ENCODE data around the gene CYGB.

Gene CYGB

DNA sequence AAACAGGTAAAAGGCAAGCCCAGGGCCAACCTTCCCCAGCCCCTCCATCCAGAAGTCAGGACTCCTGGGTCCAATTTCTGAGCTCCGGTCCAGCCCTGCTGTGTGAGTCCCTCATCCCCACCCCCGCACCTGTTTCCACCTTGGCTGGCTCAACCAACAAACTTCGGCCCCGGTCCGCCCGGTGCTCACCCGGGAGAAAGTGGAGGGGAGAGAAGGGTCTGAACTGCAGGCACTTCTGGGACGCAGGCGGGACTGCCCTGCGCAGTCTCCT is 36.8 kb downstream of the CYGB start:
- no peak for DNase-seq (ENCODE audit: low spot score)

DNA sequence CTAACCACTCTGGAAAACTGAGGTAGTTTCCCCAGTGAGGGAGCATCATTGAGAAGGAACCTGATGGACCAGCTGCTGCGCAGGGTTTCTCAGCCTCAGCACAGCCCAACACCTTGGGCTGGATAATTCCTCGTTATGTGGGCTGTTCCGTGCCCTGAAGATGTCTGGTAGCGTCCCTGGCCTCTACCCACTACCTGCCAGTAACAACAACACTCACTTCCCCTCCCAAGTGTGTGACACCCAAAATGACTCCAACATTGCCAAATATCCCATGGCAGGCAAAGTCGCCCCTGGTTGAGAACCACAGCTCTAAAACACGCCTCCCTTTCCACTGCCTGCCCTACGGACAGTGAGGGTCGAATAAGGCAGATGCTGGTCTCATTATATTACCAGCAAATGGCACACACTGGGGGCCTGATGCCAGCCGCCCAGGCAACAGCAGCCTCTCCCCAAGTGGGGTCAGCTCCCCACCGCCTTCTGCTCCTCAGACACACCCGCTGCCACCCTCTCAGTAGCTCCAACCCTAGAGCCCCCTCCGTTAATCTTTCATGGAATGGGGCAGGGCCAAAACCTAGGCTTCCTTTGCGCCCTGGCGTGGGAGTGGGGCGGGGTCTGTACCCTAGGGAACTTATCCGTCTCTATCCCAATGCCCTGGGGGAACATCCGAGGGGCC is 37.3 kb downstream of the CYGB start:
- DNase-seq (ENCODE audit: low spot score), result no peak

DNA sequence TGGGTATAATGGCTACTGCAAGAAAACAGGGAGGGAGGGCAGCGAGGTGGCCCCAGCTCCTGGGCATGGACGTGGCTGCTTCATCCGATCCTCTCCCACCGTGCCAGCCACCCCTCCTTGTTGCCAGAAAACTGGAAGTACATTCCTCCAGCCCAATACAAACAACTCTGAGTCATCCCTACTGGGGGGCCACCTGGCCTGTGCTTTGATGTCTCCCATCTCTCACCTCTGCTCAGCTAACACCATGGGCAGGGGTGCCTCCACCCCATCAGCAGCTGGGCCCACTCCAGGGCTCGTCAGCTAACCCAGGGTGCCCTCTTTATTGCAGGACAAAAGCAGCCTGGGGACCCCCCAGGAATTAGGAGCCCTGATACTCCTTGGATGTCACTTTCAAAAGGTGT is 38.2 kb downstream of the CYGB start:
- no peak for DNase-seq (ENCODE audit: low spot score)

DNA sequence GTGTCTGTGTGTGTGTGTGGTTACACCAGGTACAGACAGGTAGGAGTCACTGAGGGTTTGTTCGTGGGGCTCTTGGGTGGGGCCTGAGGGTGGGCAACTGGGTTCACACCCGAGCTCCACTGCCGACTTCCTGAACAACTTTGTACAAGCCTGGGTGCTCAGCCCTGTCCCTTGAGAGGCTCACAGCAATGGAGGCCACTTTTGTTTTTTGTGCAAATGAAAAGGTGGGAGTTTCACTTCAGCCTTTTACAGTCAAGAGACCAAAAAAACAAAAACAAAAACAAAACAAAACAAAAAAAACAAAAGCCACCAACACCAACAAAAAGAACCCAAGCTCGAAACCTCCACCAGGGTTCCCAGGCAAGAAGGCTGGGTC is 38.6 kb downstream of the CYGB start:
- no peak for DNase-seq (ENCODE audit: low spot score)

DNA sequence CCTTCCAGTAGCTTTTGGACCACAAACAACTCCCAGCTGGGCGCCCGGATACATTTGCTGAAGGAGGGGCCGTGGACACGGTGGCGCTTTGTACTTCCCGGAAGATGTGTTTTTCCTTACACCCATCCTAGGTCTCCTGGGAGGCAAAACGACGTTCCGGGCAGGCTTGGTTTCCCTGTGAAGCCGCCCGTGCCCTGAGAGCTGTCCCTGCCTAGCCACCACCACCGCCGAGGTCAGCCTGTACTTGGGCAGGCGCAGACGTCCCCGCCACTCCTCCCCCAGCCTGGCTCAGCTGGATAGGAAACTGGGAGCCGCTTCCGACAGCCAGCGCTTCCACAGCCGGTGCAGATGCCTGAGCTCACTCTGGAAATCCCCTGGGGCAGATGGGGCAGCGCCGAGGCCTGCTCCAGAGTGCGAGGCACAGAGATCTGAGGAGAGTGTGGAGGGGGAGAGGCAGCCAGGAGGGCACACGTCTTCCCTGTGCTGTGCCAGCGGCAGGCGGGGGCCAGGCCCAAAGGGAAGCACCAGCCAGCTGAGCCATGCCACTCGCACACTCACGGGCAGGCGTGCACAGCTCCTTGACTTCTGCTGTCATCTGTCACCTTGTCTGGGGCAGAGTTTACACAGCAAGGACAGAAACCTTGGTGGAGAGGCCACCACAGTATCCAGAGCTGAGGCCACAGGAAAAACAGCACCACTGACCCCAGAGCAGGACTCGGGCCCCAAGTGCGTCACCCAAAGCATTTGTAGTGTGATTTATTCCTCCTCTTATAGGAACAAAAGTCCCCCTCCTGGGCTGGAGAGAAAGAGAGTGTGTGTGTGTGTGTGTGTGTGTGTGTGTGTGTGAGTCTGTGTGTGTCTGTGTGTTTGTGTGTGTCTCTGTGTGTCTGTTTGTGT is 39.3 kb downstream of the CYGB start:
- peak; percentile 83 for DNase-seq (ENCODE audit: low spot score)

DNA sequence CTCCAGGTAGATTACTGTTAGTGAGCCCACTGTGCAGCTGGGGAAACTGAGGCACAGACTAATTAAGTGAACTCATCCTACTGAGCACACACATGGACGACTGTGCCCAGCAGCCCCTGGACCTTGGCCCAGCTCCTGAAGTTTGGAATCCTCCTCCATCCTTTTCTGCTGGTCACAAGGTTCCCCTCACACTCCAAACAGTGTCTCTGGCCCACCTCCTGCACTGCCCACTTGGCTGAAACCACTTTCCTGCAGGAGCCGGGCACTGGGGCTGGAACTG is 39.9 kb downstream of the CYGB start:
- no peak for DNase-seq (ENCODE audit: low spot score)

DNA sequence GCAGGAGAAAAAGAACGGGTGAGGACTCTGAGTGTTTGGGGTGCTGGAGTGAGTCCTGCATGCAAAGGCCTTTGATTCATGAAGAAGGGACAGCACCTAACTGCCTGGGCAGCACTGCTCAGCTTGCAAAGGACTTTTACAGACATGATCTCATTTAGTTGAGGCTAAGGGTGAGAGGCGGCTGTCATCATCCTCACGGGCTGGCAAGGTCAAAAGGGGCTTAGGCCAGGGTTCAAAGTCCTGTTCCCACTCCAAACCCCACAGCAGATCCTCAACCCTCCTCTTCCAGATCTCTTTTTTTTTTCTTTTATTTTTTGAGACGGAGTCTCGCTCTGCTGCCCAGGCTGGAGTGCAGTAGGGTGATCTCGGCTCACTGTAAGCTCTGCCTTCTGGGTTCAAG is 41.0 kb downstream of the CYGB start:
- DNase-seq (ENCODE audit: low spot score), result no peak

DNA sequence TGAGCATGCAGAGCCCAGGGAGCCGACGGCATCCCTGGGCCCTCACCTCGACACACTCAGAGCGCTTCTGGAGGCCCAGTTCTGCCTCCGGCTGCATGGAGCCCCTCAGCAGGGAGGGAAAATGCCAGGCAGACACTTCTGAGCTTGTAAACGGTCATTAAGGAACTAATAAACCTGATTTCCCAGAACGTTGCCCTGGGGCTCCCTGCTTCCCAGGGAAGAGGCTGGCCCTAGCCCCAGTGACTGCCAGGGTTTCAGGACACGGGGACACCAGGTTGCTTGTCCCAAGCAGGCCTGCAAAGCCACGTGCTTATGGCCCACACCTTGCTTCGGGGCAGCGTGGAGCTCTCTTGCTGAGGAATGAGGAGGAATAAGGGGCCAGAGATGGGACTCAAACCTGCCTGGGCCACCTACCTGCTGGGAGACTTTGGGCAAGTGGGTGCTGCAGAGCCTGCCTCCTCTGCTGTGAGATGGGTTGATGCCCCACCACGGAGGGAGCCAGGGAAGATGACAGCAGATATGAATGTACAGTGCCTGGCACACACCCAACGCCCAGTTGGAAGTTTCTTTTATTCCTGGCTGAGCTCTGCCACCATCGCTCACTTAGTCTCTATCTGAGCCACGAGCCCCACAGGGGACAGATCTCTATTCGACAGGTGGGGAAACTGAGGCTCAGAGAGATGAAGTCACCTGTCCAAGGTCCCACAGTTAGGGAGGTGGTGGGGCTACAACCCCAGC is 41.7 kb downstream of the CYGB start:
- no peak for DNase-seq (ENCODE audit: low spot score)

DNA sequence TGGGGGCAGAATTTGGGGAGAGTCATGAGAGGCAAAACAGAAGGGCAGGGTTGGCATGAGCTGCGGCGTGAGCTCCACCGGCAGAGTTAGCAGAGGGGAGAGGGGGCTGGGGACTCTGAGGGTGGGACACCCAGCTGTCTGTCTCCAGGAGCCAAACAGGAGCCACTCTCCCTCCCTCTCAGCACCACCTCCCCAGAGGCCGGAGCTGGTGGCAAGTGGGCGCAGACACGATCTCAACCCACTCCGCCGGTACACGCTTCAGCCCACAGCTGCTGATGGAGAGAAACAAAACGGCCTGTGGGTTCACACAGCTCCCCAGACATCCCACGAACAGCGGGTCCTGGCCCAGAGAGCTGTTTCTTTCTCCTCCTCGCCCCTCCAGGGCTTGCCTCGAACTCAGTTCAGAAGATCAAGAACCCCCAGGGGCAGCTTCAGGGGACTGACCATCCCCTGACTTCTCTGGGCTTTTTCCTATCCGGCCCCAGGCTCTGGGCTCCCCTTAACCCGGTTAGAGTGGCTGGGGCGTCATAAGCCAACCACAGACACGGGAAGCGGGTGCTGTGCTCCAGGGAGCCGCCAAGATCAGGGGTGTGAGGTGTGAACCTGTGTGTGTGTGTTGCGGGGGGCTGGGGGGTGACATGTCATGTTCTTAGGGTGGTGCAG is 43.9 kb downstream of the CYGB start:
- no peak for DNase-seq (ENCODE audit: low spot score)

DNA sequence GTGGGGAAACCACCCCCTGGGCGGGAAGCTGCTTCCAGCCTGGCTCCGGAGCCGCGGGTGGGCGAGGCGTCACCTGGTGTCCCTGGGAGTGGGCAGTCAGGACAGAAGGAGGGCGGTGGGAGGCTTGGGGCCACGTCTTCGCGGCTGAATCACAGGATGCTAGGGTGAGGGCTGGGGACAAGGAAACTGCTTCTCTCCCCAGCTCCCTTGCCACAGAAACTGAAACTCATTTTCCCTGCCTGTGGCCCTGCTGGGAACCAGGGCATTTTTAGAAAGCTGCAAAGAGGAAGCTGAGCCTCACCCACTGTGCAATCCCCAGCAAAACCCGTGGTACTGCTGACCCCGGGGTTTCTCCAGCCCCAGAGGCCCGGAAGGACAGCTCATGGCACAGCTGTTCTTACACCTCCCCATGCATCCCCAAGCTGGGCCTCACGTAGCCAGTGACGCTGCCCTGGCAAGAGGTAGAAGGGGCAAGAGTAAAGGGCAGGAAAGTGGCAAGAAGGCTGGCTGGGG is 44.5 kb downstream of the CYGB start:
- peak; percentile 80 for DNase-seq (ENCODE audit: low spot score)

DNA sequence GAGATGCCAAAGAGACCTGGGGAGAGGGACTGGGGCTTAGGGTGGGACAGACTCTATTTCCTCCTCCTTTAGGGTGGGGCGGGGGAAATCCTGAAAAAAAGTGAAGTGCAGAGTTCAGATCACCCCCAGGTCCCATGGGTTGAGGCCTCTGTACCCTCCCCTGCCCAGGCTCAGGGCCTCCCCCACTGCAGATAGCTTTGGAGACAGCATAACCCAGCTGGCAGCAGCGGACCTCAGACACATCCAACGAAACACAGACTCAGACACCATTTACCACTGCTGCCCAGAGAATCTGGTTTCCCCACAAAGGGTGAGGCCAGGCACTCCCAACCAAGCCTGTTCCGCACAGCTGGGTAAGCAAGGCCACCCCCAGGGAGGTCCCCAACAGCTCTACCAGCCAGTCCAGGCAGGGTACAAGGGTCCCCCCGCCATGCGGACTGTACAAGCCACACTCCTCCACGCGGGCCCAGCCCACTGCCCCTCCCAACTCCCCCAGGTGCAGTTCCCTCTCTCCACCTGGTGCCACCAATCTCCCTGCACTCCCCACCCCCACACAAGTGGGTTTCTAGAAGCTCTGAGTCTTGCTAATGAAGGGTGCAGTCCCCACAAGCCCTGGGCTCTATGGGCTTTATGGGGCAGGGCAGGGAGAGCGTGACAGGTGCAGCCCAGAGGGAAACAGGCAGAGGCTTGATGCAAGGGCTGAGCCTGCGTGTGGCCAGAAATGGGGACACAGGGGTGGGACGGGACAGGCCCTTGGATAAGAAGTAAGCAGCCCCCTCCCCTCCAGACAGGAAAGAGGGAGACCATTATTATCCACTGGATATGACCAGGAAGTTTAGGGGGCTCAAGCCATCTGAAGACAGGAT is 45.2 kb downstream of the CYGB start:
- DNase-seq (ENCODE audit: low spot score), result no peak

DNA sequence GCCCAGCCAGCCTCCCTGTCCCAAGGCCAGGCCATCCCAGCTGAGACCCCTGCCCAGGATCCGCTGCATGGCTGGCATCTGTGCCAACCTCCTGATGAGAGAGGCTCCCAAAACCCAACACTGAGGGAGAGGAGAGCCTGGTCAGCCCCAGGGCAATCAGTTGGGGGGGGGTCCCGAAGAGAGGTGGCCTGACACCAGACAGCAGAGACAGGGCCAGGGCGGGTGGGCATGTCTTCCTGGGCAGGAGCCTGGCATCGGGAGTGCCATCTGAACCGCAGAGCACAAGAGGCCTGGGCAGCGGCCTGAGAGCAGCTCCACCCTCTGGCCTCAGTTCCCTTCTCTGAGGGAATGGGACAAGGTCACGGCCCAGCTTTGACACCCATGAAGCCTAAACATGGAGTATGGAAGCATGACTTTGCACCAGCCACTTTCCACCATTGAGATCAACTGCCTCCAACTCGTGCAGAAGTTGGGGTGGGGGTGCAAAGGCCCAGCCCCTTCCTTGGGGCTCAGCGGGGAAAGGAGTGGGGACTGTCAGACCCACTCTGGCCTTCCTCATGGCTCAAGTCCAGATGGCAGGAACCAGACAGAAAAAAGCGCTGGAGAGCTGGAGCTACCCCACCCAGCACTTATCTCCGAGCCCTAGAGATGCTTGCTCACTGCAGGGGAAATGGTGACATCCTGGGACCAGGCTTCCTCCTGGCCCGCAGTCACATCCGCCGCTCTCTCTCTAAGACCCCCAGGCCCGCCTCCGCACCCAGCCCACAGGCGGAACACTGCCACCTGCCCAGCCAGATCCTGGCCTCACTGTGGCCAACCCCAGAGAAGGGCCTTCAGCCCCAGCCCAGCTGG is 46.0 kb downstream of the CYGB start:
- no peak for DNase-seq (ENCODE audit: low spot score)

DNA sequence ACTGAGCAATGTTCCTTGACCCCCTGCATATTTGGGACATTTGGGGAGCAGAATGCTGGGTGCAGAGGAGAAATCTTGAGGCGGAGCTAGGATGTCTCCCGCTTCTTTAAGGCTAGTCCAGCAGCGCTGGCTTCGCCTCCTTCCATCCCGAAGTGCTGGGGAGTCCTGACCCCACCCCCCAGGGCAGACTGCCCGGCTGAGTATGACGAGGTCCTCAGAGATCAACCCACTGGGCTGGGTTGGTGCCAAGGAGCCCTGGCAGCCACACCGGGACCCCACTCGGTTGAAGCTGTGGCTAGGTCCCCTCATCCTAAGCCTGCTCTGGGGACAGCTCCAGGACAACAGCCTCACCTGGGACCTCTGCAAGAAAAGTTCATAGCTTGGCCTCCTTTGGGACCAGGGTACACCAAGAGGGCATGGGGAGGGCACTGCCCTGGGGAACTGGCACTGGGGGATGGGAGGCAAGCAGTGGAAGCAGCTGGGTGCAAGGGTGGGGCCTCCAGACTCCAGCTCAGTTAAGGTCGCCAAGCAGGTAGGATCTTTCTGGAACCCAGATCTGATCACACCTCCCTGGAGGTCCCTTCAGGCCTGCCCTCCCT is 47.3 kb downstream of the CYGB start:
- DNase-seq (ENCODE audit: low spot score), result no peak

DNA sequence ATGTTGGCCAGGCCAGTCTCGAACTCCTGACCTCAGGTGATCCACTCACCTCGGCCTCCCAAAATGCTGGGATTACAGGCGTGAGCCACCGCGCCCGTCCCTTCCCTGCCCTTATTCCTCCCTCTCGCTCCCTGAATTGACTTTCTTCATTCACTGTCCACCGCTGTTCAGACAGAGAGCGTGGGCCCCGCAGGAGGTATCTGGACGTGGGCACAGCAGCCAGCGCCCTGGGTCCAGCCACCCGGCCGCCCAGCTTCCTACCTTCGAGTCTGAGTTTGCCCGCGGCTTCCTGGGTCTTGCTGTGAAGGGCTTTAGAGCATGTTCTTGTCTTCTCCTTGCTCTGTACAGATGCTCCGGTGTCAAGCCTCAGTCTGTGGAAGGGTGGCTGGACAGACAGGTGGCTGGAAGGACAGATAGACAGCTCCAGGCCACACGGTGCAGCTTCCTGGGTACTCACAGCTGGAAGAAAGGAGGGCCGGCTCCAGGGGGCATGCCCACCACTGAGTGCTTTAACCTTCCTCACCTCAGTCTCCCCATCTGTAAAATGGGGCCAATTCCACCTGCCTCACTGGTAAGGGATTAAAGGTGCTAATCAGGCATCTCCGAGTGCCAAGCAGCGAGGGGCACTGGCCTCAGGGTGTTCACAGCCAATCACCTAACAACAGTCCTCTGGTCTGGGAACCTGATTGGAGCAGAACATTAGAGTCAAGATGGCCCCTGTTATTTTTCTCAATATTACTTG is 49.9 kb downstream of the CYGB start:
- DNase-seq (ENCODE audit: low spot score), result no peak

DNA sequence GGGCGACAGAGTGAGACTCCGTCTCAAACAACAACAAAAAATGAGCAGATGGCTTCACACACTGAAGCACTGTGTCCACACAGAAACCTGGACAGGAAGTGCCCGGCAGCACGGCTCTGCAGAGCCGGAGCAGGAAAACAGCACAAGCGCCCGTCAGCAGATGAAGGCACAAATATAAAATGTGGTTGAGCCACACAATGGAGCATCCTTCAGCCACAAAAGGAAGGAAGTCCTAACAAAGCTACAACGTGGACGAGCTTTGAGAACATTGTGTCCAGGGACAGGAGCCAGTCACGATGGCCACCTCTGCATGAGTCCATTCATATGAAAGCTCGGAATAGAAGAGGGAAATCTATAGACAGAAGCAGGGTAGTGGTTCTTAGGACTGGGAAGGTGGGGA is 51.9 kb downstream of the CYGB start:
- DNase-seq (ENCODE audit: low spot score), result no peak

DNA sequence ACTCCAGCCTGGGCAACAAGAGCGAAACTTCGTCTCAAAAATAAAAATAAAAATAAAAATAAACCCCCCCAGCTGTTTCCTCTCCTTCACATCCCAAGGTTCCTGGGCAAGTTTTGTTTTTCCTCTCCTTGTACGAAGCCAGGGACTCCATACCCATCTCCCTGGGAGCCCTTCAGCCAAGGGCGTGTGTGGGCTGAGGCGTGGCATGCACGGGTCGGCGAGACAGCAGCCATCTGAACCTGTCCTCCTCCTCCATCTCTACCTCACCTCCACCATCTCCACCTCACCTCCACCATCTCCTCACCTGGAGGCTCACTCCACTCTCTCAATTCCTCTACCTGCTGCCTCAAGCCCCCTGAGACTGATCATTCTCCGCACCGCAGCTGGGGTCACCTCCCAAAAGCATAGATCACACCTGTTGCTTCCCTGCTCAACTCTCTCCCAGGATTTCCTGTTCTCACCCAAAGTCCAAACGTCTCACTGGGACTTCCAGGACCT is 53.2 kb downstream of the CYGB start:
- DNase-seq (ENCODE audit: low spot score), result no peak

DNA sequence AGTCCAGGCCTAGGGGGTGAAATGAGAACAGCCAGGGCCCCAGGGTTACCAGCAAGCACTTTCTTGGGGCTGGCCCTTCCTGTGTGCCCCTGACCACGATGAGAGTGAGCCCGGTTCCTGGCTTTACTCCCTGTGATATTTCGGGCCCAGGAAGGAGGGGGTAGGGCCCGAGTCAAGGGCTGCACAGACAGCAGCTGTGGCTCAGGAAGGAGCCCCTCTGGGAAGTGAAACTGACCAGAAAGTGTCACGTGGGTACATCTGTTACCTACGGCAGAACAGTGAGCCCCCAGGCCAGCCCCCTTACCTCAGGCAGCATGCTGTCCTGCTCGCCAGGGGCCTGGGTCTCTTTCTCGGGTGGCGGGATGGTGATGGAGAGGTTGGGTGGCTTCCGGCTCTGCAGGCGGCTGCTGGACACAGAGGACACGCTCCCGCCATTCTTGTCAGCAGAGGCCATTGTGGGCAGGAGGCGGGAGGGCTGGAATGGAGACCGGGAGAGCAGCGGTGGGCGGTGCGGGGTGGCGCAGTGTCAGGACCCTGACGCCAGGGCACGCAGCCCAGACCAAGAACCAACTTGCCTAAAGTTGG is 56.3 kb downstream of the CYGB start:
- DNase-seq (ENCODE audit: low spot score), result no peak

DNA sequence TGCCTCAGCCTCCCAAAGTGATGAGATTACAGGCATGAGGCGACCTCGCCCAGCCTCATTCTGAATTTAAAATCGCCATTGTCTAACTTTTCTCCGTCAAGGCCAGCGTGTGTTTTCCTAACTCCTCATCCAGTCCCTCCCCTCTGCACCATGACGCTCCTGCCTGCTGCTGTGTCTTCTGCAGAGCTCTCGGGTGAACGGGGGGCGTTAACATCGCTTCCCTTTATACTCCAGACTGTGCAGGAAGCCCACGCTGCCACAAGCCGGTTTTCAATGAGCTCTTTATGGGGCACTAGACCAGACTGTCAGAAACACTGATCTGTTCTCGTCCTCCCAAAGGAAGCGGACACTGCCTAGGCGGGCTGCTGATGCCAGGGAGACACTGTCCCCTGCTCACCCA is 56.9 kb downstream of the CYGB start:
- DNase-seq (ENCODE audit: low spot score), result no peak

DNA sequence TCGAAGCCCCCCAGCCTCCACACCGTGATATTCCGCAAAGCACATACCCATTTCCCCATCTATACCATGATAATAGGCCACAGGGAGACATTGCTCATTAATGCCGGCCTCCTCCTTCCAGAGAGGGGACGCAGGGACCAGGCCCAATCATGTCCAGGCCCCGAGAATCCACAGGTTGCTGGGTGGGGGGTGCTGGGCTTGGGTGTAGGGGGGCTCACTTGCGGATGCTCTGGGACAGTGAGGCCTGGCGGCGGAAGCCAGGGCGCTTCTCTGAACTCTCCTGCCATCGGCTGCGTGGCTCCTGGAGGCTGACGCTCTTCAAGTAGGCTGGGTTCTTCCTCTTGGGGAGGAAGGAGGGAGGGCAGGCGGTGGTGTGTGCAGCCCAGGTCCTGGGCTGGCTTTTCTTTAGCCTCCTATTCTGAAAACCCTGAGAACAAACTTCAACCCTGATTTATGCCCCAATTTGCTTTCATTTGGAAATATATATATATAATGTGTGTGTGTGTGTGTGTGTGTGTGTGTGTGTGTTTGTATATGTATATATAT is 57.9 kb downstream of the CYGB start:
- DNase-seq (ENCODE audit: low spot score), result no peak
